ENCODE data around the gene VWA8. TPM values are rescaled to one million over a fixed set of nuclear protein-coding genes. Genes with fewer than 3 reads are reported as not detected.

VWA8 gene
- polyA plus RNA-seq, 1 of the 3 experiments (the other 2 are of a cell fraction): 5.5 TPM

DNA sequence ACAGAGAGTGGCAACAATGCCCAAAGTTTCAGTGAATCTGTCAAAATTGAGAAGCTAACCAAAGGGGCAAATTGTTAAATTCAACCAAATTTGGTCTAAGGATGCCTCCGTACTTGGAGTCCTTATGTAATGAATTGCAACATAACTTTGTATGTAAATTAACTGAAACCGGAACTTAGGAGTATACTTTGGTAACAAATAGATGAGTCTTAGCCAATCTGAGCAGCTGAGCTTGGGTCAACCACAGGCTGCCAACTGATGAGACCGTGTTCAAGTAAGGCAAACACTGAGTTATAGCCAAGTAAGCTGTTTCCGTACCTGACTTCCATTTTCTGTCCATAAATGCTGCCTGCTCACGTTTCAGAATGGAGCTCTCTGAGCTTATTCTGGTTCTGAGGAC, 5.3 kb downstream of the VWA8 start:
- Histone ChIP-seq H3K9me3 (no peaks in the 10 kb centered on the region), H2AFZ (ENCODE audit: low read depth) (no peak overlapping the region), H3K79me2 (ENCODE audit: insufficient read depth) (peaks cover 56% of the 10 kb centered on the region), H3K4me1 (ENCODE audit: control insufficient read depth in 1 of 2, insufficient read depth in 2 of 2, low read depth in 1 of 2, low read length in 1 of 2) (peaks cover 0 to 2% of the 10 kb centered on the region in 2 experiments; a peak in 2 of 4 replicates), H3K4me3 (ENCODE audit: low read depth in 2 of 2, low read length in 1 of 2) (no peak overlapping the region), H3K9me2 (no peaks in the 10 kb centered on the region), H4K20me1 (ENCODE audit: insufficient read depth) (no peaks in the 10 kb centered on the region), H3K27me3 (ENCODE audit: insufficient read depth) (no peaks in the 10 kb centered on the region), H3K27ac (ENCODE audit: low read depth in 2 of 2, low read length in 1 of 2) (no peak overlapping the region), H3K9ac (no peak overlapping the region), H3F3A (replicated peaks; ENCODE audit: insufficient read depth) (no peaks in the 10 kb centered on the region), H3K36me3 (replicated peaks in 1 of 2; ENCODE audit: control insufficient read depth in 1 of 2, insufficient read depth in 2 of 2, low read length in 1 of 2) (no peaks in the 10 kb centered on the region), H3K4me2 (no peak overlapping the region)
- ChIA-PET POLR2A (no interaction called here), CTCF (no interaction called here)
- no peak for DNase-seq
- WGBS (ENCODE audit: low lambda C conversion rate): 96% methylated on average over 5 of the region's 5 CpGs
- TF ChIP-seq RCOR1 (IDR thresholded peaks at IDR 0.05; ENCODE audit: low read length): no peak
- TF ChIP-seq EZH2phosphoT487 (IDR thresholded peaks at IDR 0.05; ENCODE audit: borderline replicate concordance, low read depth): no peak
- TF ChIP-seq ELF1 (IDR thresholded peaks at IDR 0.05): no peak
- TF ChIP-seq SMC3 (IDR thresholded peaks at IDR 0.05; ENCODE audit: low read depth, low read length): no peak
- no peak for TF ChIP-seq FOXM1 (IDR thresholded peaks at IDR 0.05; ENCODE audit: low read depth)

DNA sequence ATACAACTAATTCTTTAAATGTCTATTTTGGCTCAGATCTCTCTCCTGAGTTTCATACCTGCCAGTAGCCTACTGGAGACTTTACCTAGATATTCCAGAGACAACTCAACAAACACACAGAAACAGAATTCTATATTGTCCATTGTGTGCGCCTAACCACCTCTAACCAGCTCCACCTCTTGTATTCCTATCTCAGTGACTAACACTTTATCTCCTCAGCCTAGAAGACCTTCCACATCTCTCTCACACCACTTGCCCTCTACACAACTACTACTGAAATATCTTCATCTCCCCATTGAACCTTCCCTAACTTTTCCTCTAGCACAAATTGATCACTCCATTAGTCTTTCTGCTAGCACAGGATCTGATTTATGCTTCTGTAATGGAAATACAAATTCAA, 6.7 kb downstream of the VWA8 start:
- Histone ChIP-seq H3K9ac (no peak overlapping the region), H3K79me2 (ENCODE audit: insufficient read depth) (peaks cover 42% of the 10 kb centered on the region), H3K4me1 (ENCODE audit: control insufficient read depth in 1 of 2, insufficient read depth in 2 of 2, low read depth in 1 of 2, low read length in 1 of 2) (no peaks in the 10 kb centered on the region; a peak in 2 of 4 replicates), H3F3A (replicated peaks; ENCODE audit: insufficient read depth) (no peaks in the 10 kb centered on the region), H4K20me1 (ENCODE audit: insufficient read depth) (no peaks in the 10 kb centered on the region), H3K4me3 (ENCODE audit: low read depth in 2 of 2, low read length in 1 of 2) (no peak overlapping the region), H3K36me3 (replicated peaks in 1 of 2; ENCODE audit: control insufficient read depth in 1 of 2, insufficient read depth in 2 of 2, low read length in 1 of 2) (no peaks in the 10 kb centered on the region), H3K9me2 (no peaks in the 10 kb centered on the region), H3K27ac (ENCODE audit: low read depth in 2 of 2, low read length in 1 of 2) (no peak overlapping the region), H2AFZ (ENCODE audit: low read depth) (no peak overlapping the region), H3K9me3 (no peaks in the 10 kb centered on the region), H3K4me2 (no peak overlapping the region), H3K27me3 (ENCODE audit: insufficient read depth) (no peaks in the 10 kb centered on the region)
- TF ChIP-seq RXRA (IDR thresholded peaks at IDR 0.05; ENCODE audit: borderline replicate concordance, low read depth) (no peak), FOXJ3 (CRISPR knock-in tag; IDR thresholded peaks at IDR 0.05) (no peak), RCOR1 (IDR thresholded peaks at IDR 0.05; ENCODE audit: low read length) (no peak), POLR2AphosphoS5 (IDR thresholded peaks at IDR 0.05; ENCODE audit: low read depth, low read length) (no peak), ELF1 (IDR thresholded peaks at IDR 0.05) (no peak), YY1 (IDR thresholded peaks at IDR 0.05; ENCODE audit: low read depth) (no peak), TCF12 (IDR thresholded peaks at IDR 0.05) (no peak), FOXM1 (IDR thresholded peaks at IDR 0.05; ENCODE audit: low read depth) (no peak), FOSL2 (IDR thresholded peaks at IDR 0.05; ENCODE audit: borderline replicate concordance, low read depth) (no peak), EP300 (IDR thresholded peaks at IDR 0.05; ENCODE audit: borderline replicate concordance in 1 of 2, low read depth in 1 of 2, low read length in 1 of 2) (no peak), SMC3 (IDR thresholded peaks at IDR 0.05; ENCODE audit: low read depth, low read length) (no peak), SIN3A (IDR thresholded peaks at IDR 0.05; ENCODE audit: borderline replicate concordance, low read depth, low read length) (no peak), TEAD4 (IDR thresholded peaks at IDR 0.05; ENCODE audit: borderline replicate concordance, insufficient read depth) (no peak), RAD21 (IDR thresholded peaks at IDR 0.05; ENCODE audit: low read length) (no peak), JUND (IDR thresholded peaks at IDR 0.05) (no peak)
- TF ChIP-seq, protein P1, sequence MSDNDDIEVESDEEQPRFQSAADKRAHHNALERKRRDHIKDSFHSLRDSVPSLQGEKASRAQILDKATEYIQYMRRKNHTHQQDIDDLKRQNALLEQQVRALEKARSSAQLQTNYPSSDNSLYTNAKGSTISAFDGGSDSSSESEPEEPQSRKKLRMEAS (IDR thresholded peaks at IDR 0.05; ENCODE audit: low read depth): no peak
- TF ChIP-seq, protein P2, sequence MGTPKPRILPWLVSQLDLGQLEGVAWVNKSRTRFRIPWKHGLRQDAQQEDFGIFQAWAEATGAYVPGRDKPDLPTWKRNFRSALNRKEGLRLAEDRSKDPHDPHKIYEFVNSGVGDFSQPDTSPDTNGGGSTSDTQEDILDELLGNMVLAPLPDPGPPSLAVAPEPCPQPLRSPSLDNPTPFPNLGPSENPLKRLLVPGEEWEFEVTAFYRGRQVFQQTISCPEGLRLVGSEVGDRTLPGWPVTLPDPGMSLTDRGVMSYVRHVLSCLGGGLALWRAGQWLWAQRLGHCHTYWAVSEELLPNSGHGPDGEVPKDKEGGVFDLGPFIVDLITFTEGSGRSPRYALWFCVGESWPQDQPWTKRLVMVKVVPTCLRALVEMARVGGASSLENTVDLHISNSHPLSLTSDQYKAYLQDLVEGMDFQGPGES (IDR thresholded peaks at IDR 0.05; ENCODE audit: low read depth, low read length): no peak
- ChIA-PET CTCF (no interaction called here), POLR2A (no interaction called here)
- DNase-seq: no peak
- 100% methylated on average over 1 of the region's 1 CpG for WGBS (ENCODE audit: low lambda C conversion rate)
